Fibroblast of mammary gland (primary cell): ENCODE data around the gene KCNQ1OT1.

ENCODE experiments used
- DNase-seq: peaks from one replicate; pipeline ENCODE4 v3.0.0-alpha.2; 2010; ENCODE audit warnings: low read depth
- H3K4me3 ChIP-seq: 2 replicates; pipeline ENCODE4 v1.5.1; 2011; ENCODE audit warnings: low read depth, mild to moderate bottlenecking, low read length, moderate library complexity; ENCODE audit not compliant: control insufficient read depth
- CTCF ChIP-seq: conservative IDR thresholded peaks from 2 replicates; pipeline ENCODE4 v1.5.1; 2011; ENCODE audit warnings: low read depth, low read length, inconsistent platforms; ENCODE audit not compliant: control insufficient read depth, insufficient read depth

KCNQ1OT1 gene

GRCh38 chr11:2577991-2578928 lies 121.5 kb downstream of the KCNQ1OT1 start:
- no peak for DNase-seq
- no peak overlapping the region for H3K4me3 ChIP-seq
- TF ChIP-seq CTCF: no peak

GRCh38 chr11:2577031-2577990 lies 122.5 kb downstream of the KCNQ1OT1 start:
- no peak overlapping the region for H3K4me3 ChIP-seq
- DNase-seq: no peak
- TF ChIP-seq CTCF: no peak

- DNase-seq: no peak
- TF ChIP-seq CTCF: no peak
- H3K4me3 ChIP-seq: no peak overlapping the region
Measured at GRCh38 chr11:2576549-2576948, 123.2 kb downstream of the KCNQ1OT1 start.

- TF ChIP-seq CTCF: no peak
Measured at GRCh38 chr11:2576111-2576510, 123.7 kb downstream of the KCNQ1OT1 start.

GRCh38 chr11:2575591-2576051 lies 124.2 kb downstream of the KCNQ1OT1 start:
- no peak for DNase-seq
- no peak for TF ChIP-seq CTCF

More at GRCh38 chr11:2576111-2576510, 123.7 kb downstream of the KCNQ1OT1 start:
- no peak overlapping the region for H3K4me3 ChIP-seq
- DNase-seq: no peak

GRCh38 chr11:2574553-2575535 lies 125.0 kb downstream of the KCNQ1OT1 start:
- H3K4me3 ChIP-seq: no peak overlapping the region
- DNase-seq: no peak
- TF ChIP-seq CTCF: no peak

More at GRCh38 chr11:2575591-2576051, 124.2 kb downstream of the KCNQ1OT1 start:
- H3K4me3 ChIP-seq: no peak overlapping the region
